ENCODE results near the gene SBF2.
"Not testable (repeated sequence)": the region's sequence is repeated elsewhere in the genome, so short reads cannot be mapped to it uniquely, and the experiment has no call there.

SBF2 gene

DNA sequence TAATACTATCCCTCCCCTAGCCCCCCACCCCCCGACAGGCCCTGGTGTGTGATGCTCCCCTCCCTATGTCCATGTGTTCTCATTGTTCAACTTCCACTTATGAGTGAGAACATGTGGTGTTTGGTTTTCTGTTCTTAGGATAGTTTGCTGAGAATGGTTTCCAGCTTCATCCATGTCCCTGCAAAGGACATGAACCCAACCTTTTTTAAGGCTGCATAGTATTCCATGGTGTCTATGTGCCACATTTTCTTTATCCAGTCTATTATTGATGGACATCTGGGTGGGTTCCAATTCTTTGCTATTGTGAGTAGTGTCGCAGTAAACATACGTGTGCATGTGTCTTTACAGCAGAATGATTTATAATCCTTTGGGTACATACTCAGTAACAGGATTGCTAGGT lies 29.3 kb downstream of the SBF2 start:
- DNase-seq: not testable (repeated sequence)

DNA sequence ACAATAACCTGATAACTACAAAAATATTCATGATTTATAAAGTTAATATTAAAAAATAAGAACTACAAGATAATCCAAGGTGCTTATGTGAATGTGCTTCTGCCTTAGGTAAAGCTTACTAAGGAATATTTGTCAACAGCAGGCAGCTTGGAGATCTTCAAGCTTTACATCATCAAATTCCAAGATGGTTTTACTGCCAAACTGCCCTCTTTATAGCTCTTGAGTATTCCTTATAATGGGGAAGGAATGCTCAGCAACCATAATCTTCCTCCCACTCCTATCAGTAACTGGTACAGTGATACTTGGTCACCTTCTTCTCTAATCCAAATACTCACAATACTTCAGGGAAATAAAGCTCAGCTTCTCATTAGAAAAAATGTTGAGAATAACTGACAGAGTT lies 30.1 kb downstream of the SBF2 start:
- DNase-seq: peak; percentile 80

DNA sequence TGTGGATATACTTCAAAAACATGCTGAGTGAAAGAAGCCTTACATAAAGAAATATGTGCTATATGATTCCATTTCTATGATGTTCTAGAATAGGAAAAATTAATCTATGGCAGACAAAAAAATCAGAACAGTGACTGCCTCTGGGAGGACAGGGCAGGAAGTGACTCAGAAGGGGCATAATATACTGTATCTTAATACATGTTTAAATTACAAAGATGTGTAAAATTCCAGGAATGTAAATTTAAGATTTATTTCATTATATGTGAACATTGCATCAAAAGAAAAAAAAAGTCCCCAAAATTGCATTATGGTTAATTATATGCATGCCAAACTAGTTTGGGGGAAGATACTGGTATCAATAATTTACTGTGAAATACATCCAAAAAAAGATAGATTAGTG lies 32.2 kb downstream of the SBF2 start:
- peak; percentile 57 for DNase-seq

DNA sequence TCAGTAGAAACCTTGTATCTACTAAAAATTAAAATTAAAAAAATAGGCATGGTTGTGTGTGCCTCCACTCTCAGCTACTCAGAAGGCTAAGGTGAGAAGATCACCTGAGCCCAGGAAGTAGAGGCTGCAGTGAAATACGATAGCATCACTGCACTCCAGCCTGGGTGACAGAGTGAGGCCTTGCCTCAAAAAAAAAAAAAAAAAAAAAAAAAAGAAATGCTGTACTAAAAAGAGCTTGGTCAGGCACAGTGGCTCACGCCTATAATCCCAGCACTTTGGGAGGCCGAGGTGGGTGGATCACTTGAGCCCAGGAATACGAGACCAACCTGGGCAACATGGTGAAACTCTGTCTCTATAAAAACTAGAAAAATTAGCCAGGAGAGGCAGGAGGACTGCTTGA lies 36.5 kb downstream of the SBF2 start:
- no peak for DNase-seq

DNA sequence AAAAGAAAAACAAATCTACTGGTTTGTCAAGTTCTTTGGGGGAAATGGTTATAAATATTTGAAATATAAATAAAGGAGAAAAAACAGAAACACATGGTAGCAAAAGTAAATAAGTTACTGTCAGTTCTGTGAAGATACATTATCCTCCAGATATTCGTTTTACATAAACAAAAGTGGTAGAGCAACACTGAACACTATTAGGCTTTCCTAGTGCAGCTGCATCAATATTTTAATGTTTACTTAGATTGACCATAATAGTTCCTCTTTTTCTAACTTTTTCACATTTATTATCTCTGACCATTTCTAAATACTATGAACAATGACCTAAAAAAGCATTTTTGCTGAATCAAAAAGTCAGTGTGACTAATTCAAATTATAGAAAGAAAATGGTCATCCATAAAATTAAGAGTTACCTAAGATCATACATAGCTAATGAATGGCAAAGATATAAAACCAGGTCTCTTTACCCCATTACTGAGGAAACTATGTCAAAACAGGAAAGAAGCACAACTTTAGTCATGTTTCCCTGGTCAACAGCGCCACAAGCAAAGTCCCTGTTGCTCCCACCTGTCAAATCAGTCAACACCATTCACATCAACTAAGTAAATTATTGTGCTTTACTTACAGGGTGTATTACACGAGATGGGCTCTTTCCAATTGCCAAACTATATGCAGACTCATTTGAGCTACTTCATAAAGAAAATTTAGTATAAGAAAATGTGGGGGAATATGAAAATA lies 38.5 kb downstream of the SBF2 start:
- no peak for DNase-seq

DNA sequence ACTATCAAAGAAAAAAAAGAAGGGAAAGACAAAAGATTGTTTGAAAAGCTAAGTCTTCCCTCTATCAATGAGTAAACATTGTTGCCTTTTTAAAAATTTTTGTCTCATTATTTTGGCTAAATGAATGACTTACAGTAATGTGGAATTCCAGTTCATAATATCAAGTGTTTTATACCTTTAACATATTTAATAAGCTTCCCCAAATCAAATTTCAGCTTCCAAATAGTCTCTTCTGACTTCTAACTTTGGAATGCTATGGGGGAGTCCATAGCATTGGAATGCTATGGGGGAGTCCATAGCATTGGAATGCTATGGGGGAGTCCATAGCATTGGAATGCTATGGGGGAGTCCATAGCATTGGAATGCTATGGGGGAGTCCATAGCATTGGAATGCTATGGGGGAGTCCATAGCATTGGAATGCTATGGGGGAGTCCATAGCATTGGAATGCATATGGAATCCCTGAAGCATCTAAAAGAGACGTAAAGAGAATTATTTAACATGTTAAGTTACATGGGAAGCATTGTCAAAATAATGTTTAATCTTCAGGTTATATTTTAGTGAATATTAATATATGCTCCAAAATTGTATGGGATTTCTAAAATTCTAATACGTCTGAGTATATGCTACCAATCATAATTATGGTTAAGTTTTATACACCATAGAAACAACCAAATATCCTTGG lies 44.4 kb downstream of the SBF2 start:
- DNase-seq: peak; percentile 77

DNA sequence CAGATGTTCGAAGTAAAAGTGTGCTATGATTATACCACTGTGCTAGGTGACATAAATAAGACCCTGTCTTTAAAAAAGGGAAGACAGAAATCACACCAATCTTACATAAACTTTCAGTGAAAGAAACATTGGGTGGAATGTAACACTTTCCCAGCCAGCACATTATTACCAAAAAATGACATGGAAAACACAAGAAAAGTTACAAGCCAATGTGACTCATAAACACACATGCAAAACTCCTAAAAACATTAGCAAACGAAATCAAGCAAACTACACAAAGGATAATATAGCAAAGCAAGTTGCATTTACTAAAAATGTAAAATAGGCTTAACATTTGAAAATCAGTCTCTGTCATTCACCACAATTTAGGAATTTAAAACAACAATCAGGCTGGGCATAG lies 47.0 kb downstream of the SBF2 start:
- DNase-seq: peak; percentile 36

DNA sequence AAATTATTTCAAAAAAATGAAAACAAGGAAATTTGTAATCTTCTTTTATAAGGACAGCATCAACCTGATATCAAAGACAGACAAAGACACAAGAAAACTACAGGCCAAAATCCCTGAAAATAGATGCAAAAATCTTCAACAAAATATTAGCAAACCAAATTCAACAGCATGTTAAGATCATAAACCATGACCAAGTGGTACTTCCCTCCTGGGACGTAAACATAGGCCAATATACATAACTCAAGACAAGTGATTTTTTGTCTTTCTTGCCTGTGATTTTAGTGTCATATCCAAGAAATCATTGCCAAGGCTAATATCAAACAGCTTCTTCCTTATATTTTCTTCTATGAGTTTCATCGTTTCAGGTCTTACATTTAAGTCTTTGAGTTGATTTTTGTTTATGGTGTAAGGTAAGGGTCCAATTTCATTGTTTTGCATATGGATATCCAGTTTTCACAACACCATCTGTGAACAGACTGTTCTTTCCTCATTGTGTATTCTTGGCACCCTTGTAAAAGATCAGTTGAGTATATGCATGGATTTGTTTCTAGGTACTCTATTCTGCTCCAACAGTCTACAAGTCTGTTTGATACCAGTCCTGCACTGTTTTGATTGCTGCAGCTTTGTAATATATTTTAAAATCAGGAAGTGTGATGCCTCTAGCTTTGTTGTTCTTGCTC lies 50.0 kb downstream of the SBF2 start:
- no peak for DNase-seq

DNA sequence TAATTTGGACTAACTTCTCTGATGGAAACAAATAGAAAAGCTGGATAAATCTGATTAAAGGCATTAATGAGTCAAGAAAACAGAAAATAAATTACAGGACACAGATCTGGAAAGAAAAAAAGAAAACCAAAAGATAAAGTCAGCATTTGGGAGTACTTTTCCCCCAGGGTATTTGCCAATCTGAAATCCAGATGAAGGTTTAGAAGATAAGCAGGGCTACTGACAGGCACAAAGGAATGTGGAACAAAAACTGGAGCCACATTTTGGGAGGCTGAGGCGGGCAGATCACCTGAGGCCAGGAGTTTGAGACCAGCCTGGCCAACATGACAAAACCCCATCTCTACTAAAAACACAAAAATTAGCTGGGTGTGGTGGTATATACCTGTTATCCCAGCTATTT lies 57.2 kb downstream of the SBF2 start:
- no peak for DNase-seq

DNA sequence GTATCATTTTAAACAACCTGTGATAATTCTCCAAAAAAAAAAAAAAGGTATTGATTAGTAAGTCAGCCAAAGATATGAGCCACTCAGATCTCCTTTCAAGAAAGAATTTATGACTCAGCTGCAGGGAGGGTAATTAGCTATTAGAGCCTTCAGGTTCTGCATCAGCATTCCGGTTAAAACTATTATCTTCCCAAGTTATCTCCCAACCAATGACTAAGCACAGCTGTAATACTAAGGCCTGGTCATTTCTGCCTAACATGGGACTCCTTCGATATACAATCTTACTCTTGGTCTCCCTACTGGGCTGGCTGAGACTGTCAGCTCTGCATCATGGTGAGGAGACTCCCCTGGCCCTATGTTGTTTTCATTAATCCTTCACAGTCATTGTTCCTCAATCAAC lies 60.4 kb downstream of the SBF2 start:
- DNase-seq: peak; percentile 81

DNA sequence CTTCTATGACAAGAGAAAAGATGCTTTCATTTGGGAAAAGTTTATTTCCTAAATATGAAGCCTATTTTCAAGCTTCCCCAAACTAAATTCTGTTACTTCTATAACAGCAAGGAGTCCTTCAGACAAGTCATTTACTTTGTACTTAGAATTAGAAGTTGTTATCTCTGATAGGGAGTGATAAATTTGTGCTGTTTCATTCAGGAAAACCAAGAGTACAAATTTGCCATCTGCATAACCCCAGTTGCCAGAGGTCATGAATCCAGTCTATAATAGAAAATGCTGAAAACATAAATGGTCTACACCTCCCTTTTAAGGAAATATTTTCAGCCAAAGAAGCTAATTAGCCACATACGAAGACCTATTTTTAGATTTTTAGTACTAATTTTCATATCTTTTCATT lies 61.3 kb downstream of the SBF2 start:
- DNase-seq: no peak

DNA sequence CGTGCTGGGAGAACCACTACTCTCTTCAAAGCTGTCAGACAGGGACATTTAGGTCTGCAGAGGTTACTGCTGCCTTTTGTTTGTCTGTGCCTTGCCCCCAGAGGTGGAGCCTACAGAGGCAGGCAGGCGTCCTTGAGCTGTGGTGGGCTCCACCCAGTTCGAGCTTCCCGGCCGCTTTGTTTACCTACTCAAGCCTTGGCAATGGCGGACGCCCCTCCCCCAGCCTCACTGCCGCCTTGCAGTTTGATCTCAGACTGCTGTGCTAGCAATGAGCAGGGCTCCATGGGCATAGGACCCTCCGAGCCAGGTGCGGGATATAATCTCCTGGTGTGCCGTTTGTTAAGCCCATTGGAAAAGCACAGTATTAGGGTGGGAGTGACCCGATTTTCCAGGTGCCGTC lies 62.2 kb downstream of the SBF2 start:
- not testable (repeated sequence) for DNase-seq

DNA sequence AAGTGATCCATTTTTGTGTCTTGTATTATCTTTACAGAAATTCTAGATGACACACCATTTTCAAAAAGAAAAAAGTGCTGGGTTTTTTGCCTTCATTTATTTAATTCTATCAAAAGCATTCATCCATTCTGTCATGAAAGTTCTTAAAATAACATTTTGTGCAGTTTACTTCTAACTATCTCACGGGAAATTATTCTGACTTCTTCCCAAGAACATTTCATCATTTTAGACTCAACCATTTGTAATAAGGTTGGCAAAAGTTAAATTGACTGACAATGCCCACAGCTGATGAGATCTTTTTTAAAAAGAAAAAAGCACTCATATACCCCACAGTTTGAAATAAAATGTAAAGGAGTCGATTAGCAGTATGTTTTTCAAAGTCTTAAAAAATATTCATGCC lies 68.5 kb downstream of the SBF2 start:
- no peak for DNase-seq

DNA sequence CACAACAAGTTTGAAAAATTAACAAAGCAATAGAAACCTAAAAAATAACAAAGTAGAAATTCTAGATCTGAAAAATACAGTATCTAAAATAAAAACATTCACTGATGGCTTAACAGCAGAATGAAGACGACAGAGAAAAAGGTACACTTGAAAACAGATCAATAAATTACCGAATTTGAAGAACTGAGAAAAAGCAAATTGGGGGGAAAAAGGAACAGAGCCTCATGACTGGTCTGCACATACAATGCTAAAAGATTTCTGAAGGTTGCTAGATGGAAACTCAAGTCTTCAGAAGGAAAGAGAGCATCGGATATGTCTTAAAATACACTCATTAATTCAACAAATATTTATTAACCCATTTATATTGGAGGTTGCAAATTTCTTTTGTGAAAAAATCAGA lies 71.6 kb downstream of the SBF2 start:
- DNase-seq: no peak

DNA sequence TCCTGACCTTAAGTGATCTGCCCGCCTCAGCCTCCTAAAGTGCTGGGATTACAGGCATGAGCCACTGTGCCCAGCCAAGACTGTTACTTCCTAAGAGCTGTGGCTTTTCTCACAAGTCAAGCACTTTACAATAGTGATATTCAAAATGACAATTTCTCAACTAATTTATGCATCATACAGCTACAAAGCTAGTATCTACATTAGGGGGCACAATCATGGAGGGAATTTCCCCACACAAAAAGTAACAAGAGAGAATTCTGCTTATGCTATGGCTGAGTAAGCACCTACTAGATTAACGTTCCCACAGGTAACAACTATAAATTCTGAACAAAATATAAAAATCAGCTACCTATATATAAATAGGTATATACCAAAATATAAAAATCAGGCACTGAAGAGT lies 72.7 kb downstream of the SBF2 start:
- no peak for DNase-seq

DNA sequence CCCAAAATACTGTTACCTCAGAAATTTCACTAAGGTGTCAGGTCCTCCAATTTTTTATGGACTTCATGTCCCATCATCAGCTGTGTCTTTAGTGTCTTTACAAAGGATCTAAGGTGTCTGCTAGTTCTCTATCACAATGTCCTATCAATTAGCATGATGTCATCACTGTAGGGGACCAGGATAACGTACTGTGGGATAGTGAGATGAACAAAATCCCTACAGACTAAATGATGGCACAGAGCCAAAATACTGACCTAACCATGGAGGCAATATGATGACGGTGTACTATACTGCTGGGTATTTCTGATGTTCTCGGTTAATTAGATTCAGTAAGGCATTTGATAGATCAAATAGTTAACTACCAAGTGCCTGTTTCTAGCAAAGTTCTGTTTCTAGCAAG lies 82.5 kb downstream of the SBF2 start:
- no peak for DNase-seq

DNA sequence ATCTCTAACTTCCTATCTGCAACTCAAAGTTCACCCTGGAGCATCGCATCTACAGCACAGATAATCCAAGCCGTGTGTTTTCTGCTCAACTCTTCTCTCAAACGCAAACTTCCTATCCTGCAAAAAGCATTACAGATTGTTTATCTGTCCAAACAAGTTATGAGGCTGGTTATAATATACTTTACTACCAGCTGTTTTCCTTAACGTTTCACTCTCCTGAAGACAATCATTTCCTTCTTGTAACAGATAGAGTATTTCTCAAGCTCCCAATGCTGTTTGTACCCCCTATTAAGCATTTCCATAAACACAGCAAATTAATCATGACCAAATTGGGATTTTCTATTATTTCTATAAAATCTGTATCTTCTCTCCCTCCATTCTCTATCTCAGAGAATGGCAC lies 84.7 kb downstream of the SBF2 start:
- no peak for DNase-seq

DNA sequence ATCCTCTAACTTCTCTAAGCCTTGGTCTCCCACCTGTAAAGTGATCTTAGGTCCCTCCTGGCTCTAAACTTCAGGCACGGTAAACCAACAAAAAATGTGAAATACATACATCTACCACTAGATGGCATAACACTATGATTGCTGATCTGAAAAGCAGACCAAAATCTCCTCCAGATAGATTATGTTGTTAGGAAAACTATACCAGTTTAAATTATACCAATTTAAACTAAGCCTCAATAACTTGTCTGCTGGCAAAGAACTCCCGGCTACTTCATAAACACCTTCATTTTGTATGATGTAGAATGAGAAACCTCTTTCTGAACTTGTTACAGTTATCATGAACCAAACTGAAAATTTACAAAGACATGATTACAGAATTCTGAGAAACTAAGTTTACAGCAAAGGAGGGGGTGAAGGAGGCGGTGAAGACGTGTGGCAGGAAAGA lies 85.9 kb downstream of the SBF2 start:
- peak; percentile 49 for DNase-seq

DNA sequence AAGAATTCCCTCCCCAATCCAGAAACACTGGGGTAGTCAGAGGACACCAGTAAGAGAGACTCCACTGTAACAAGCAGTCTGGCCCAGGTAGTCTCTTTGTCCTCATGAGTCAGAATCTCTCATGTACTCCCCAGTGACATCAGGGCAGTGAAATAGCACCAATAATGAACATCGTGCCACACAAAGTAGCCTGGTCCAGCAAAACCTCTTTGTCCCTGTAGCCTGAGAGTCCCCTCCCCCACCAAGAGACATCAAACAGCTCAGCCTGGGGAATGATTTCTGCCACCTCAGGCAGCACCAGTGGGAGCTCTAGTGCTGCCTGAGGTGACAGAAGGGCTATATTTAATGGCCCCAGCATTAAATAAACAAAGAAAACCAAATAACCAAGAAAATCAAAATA lies 88.1 kb downstream of the SBF2 start:
- no peak for DNase-seq

DNA sequence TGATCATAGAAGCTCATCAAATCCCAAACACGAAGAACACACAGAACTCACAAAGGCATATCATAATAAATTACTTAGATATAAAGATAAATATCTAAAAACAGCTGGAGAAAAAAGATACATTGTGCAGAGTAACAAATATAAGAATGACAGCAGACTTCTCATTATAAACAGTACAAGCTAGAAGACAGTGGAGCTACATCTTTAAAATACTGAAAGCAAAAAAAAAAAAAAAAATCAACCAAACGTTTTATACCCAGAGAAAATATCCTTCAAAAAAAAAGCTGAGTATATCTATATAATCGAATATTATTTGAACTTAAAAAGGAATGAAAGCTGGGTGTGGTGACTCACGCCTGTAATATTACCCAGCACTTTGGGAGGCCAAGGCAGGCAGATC lies 90.0 kb downstream of the SBF2 start:
- DNase-seq: no peak

DNA sequence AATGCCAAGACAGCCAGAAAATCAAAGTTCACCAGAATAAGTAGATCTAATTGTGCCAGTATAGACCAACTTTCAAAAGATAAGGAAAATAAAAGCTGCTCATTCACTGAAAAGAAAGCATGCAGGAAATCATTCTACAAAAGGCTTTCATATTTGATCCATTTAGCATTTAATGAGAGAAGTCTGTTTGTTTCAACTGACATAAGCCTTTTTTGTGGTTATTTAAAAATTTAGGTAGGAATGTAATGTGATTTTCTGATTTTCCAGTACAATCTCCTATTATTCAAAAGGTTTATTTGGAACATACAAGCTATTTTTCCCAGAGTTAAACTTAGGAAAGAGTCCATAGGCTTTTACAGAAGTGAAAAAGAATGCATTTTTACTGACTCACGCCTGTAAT lies 92.7 kb downstream of the SBF2 start:
- peak; percentile 32 for DNase-seq

DNA sequence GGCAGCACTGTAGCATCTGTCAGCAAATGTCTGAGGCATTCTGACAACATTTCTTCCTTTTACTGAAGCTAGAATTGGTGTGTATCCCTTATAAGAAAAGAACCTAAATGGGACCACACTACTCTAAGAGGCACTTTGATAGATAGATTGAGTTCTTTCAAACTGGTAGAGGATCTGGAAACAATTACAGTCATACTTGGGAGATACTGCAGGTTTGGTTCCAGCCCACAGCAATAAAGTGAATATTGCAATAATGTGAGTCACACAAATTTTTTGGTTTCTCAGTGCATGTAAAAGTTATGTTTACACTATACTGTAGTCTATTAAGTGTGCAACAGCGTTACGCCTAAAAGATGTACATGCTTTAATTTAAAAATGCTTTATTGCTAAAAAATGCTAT lies 96.9 kb downstream of the SBF2 start:
- DNase-seq: peak; percentile 88

DNA sequence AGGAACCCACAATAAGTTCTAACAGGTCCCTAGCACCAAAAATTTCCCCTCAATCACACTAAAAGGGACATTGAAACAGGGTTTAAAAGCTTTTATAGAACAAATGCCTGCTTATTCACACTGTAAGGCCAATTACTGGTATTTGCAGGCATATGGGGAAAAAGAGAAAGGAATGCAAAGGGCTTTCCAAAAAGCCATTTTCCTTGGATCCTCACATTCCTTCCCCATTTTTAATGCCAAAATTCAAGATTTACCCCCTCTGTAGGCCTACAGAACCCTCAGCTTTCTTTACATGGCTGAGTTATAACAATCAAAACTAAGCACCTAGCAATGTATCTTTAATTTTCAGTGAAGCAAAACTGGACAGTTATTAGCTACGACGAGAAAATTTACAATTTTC lies 102.0 kb downstream of the SBF2 start:
- peak; percentile 52 for DNase-seq

DNA sequence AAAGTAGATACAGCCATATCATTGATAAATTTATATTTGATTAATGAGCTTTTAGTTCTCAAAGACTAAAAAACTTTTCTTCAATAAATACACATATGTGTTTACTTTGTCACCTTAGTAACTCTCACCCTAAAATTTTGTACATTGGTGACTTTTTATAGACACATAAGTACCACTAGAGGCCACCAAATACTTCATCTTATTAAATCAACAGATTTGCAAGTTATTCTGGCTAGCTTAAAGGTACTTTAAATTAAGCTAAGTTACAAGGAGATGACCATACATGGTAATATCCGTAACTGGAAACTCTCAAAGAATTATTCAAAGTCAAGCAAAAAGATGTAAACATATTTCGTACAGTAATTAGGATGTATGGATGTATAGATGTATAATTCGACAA lies 112.2 kb downstream of the SBF2 start:
- DNase-seq: peak; percentile 56

Data from fibroblast of skin of abdomen (primary cell).